ENCODE measurements around the gene SLC17A9. TPM values are rescaled to one million over a fixed set of nuclear protein-coding genes. Genes with fewer than 3 reads are reported as not detected.

Gene SLC17A9, protein sequence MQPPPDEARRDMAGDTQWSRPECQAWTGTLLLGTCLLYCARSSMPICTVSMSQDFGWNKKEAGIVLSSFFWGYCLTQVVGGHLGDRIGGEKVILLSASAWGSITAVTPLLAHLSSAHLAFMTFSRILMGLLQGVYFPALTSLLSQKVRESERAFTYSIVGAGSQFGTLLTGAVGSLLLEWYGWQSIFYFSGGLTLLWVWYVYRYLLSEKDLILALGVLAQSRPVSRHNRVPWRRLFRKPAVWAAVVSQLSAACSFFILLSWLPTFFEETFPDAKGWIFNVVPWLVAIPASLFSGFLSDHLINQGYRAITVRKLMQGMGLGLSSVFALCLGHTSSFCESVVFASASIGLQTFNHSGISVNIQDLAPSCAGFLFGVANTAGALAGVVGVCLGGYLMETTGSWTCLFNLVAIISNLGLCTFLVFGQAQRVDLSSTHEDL
- 11.1 and 19.5 TPM in 2 replicates for total RNA-seq (2014; rRNA removed; shearing (Covaris generic))
- 17.7 and 23.2 TPM in 2 replicates for polyA plus RNA-seq (2016; fragmentation: Nextera tagmentation; extraction: Ambion mirVana)

GRCh38 chr20:62952373-62952967 is at the start of gene SLC17A9:
SLC17A9 (plus strand) TSS chr20:62952709; CDS start chr20:62952831, 122 bp downstream.
- 15 to 40% methylated on average over 27 to 28 of the region's 37 CpGs for WGBS, 2 experiments (ENCODE audit: low coverage in 1 of 2, low lambda C conversion rate in 2 of 2, missing lambda C conversion rate in 2 of 2)
- H3K4me1 ChIP-seq (ENCODE audit: insufficient read depth): peaks cover 7% of the 10 kb centered on the region; the same call in 1 of the 2 replicates
- in situ Hi-C loops (cut with MboI): no loop called here
- peak within 1 kb of the TSS; percentile 82 for H3K4me2 ChIP-seq (ENCODE audit: unreplicated experiment)
- peak within 1 kb of the TSS; percentile 93 for H3K27ac ChIP-seq
- DNase-seq: peak; percentile 82
- 0 out of 2 replicates have a peak, but pooled peaks cover 4% of the 10 kb centered on the region for H3F3A ChIP-seq (ENCODE audit: insufficient read depth)
- H2AFZ ChIP-seq: peak within 1 kb of the TSS; percentile 76
- H3K9me3 ChIP-seq (ENCODE audit: low read depth): no peaks in the 10 kb centered on the region
- H4K20me1 ChIP-seq (ENCODE audit: insufficient read depth): no peaks in the 10 kb centered on the region
- H3K9ac ChIP-seq: peak within 1 kb of the TSS; percentile 93
- H3K79me2 ChIP-seq (ENCODE audit: insufficient read depth): peaks cover 59% of the 10 kb centered on the region
- no peaks in the 10 kb centered on the region for H3K9me2 ChIP-seq (ENCODE audit: insufficient read depth)
- TF ChIP-seq EZH2phosphoT487 (IDR thresholded peaks at IDR 0.05; ENCODE audit: insufficient read depth, low read depth): no peak
- no peak for TF ChIP-seq EZH2 (IDR thresholded peaks at IDR 0.05; ENCODE audit: insufficient read depth, poor library complexity, severe bottlenecking)
- peak within 1 kb of the TSS; percentile 73 for H3K4me3 ChIP-seq
- H3K27me3 ChIP-seq (replicated peaks; ENCODE audit: insufficient read depth): no peaks in the 10 kb centered on the region
- H3K36me3 ChIP-seq (ENCODE audit: low read depth): no peaks in the 10 kb centered on the region; the same call in 1 of the 2 replicates

- no peak for TF ChIP-seq EZH2phosphoT487 (IDR thresholded peaks at IDR 0.05; ENCODE audit: insufficient read depth, low read depth)
- TF ChIP-seq EZH2 (IDR thresholded peaks at IDR 0.05; ENCODE audit: insufficient read depth, poor library complexity, severe bottlenecking): no peak
- Histone ChIP-seq H3K4me3 (no peak overlapping the region), H3K36me3 (ENCODE audit: low read depth) (peaks cover 59% of the 10 kb centered on the region), H3K27ac (no peak overlapping the region), H3K79me2 (ENCODE audit: insufficient read depth) (peaks cover 48% of the 10 kb centered on the region), H3K4me2 (ENCODE audit: unreplicated experiment) (no peak overlapping the region), H3F3A (ENCODE audit: insufficient read depth) (peaks cover 22% of the 10 kb centered on the region), H3K9ac (no peak overlapping the region), H3K27me3 (replicated peaks; ENCODE audit: insufficient read depth) (no peaks in the 10 kb centered on the region), H3K4me1 (ENCODE audit: insufficient read depth) (no peaks in the 10 kb centered on the region), H3K9me2 (ENCODE audit: insufficient read depth) (no peaks in the 10 kb centered on the region), H3K9me3 (ENCODE audit: low read depth) (no peaks in the 10 kb centered on the region), H2AFZ (no peak overlapping the region), H4K20me1 (ENCODE audit: insufficient read depth) (peaks cover 2% of the 10 kb centered on the region; the same call in 1 of the 2 replicates)
- in situ Hi-C loops (cut with MboI): no loop called here
- DNase-seq: peak; percentile 29
- WGBS, 2 experiments (ENCODE audit: low coverage in 1 of 2, low lambda C conversion rate in 2 of 2, missing lambda C conversion rate in 2 of 2): 77 to 82% methylated on average over 7 of the region's 7 CpGs
Measured at GRCh38 chr20:62902926-62903615, 49.4 kb upstream of the SLC17A9 start.

- no peak overlapping the region for H3K4me3 ChIP-seq
- no peak for DNase-seq
- H3K9ac ChIP-seq: no peak overlapping the region
- H3K4me2 ChIP-seq (ENCODE audit: unreplicated experiment): no peak overlapping the region
- no peak overlapping the region for H2AFZ ChIP-seq
- peaks cover 21% of the 10 kb centered on the region for H3F3A ChIP-seq (ENCODE audit: insufficient read depth)
- TF ChIP-seq EZH2phosphoT487 (IDR thresholded peaks at IDR 0.05; ENCODE audit: insufficient read depth, low read depth) (no peak), EZH2 (IDR thresholded peaks at IDR 0.05; ENCODE audit: insufficient read depth, poor library complexity, severe bottlenecking) (no peak)
- peaks cover 69% of the 10 kb centered on the region for H3K36me3 ChIP-seq (ENCODE audit: low read depth)
- H3K4me1 ChIP-seq (ENCODE audit: insufficient read depth): no peaks in the 10 kb centered on the region
- 90 to 92% methylated on average over 17 of the region's 17 CpGs for WGBS, 2 experiments (ENCODE audit: low coverage in 1 of 2, low lambda C conversion rate in 2 of 2, missing lambda C conversion rate in 2 of 2)
- peaks cover 73% of the 10 kb centered on the region for H3K79me2 ChIP-seq (ENCODE audit: insufficient read depth)
- in situ Hi-C loops (cut with MboI): no loop called here
- no peaks in the 10 kb centered on the region for H3K9me3 ChIP-seq (ENCODE audit: low read depth)
- no peaks in the 10 kb centered on the region for H3K27me3 ChIP-seq (replicated peaks; ENCODE audit: insufficient read depth)
- peaks cover 2% of the 10 kb centered on the region; the same call in 1 of the 2 replicates for H4K20me1 ChIP-seq (ENCODE audit: insufficient read depth)
- H3K9me2 ChIP-seq (ENCODE audit: insufficient read depth): no peaks in the 10 kb centered on the region
- H3K27ac ChIP-seq: no peak overlapping the region
Measured at GRCh38 chr20:62905536-62906117, 46.9 kb upstream of the SLC17A9 start.

DNA sequence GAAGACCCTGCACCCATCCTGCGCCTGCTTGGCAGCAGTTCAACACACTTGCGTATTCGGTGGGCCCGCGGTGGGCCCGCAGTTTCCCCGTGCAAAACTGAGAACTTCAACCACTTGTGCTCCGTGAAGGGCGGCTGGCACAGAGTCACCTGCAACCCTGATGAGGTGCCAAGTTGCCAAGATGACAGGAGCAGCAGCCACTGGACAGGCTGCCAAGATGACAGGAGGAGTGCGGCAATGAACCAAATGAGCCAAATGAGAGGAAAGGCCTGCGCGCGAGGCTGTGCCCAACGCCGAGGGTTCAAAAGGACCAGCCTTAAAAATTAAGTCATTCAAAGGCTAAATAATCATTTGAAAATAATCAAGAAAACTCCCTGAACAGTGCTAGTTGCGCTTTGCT is 46.3 kb upstream of the SLC17A9 start:
- in situ Hi-C loops (cut with MboI): no loop called here
- no peaks in the 10 kb centered on the region for H3K9me3 ChIP-seq (ENCODE audit: low read depth)
- H3K9ac ChIP-seq: no peak overlapping the region
- peaks cover 79% of the 10 kb centered on the region for H3K79me2 ChIP-seq (ENCODE audit: insufficient read depth)
- no peak overlapping the region for H2AFZ ChIP-seq
- peaks cover 67% of the 10 kb centered on the region for H3K36me3 ChIP-seq (ENCODE audit: low read depth)
- TF ChIP-seq EZH2 (IDR thresholded peaks at IDR 0.05; ENCODE audit: insufficient read depth, poor library complexity, severe bottlenecking): no peak
- TF ChIP-seq EZH2phosphoT487 (IDR thresholded peaks at IDR 0.05; ENCODE audit: insufficient read depth, low read depth): no peak
- DNase-seq: no peak
- H3K4me2 ChIP-seq (ENCODE audit: unreplicated experiment): no peak overlapping the region
- H4K20me1 ChIP-seq (ENCODE audit: insufficient read depth): peaks cover 2% of the 10 kb centered on the region; the same call in 1 of the 2 replicates
- no peaks in the 10 kb centered on the region for H3K9me2 ChIP-seq (ENCODE audit: insufficient read depth)
- WGBS, 2 experiments (ENCODE audit: low coverage in 1 of 2, low lambda C conversion rate in 2 of 2, missing lambda C conversion rate in 2 of 2): 90 to 91% methylated on average over 16 of the region's 16 CpGs
- H3K27ac ChIP-seq: no peak overlapping the region
- no peaks in the 10 kb centered on the region for H3K4me1 ChIP-seq (ENCODE audit: insufficient read depth)
- no peak overlapping the region for H3K4me3 ChIP-seq
- H3F3A ChIP-seq (ENCODE audit: insufficient read depth): peaks cover 15% of the 10 kb centered on the region
- H3K27me3 ChIP-seq (replicated peaks; ENCODE audit: insufficient read depth): no peaks in the 10 kb centered on the region
